Measurements from ENCODE around the gene MEGF11.

- TF ChIP-seq EZH2 (IDR thresholded peaks at IDR 0.05; ENCODE audit: borderline replicate concordance, low read length), result no peak
- TF ChIP-seq, protein P1, sequence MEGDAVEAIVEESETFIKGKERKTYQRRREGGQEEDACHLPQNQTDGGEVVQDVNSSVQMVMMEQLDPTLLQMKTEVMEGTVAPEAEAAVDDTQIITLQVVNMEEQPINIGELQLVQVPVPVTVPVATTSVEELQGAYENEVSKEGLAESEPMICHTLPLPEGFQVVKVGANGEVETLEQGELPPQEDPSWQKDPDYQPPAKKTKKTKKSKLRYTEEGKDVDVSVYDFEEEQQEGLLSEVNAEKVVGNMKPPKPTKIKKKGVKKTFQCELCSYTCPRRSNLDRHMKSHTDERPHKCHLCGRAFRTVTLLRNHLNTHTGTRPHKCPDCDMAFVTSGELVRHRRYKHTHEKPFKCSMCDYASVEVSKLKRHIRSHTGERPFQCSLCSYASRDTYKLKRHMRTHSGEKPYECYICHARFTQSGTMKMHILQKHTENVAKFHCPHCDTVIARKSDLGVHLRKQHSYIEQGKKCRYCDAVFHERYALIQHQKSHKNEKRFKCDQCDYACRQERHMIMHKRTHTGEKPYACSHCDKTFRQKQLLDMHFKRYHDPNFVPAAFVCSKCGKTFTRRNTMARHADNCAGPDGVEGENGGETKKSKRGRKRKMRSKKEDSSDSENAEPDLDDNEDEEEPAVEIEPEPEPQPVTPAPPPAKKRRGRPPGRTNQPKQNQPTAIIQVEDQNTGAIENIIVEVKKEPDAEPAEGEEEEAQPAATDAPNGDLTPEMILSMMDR (IDR thresholded peaks at IDR 0.05; ENCODE audit: low read length), result no peak
These were observed 306.5 kb downstream of the MEGF11 start for GRCh38 chr15:65947041-65947440.
